SK-N-DZ (cell line): ENCODE results near the gene NLN.
"Not testable (repeated sequence)": the region's sequence is repeated elsewhere in the genome, so short reads cannot be mapped to it uniquely, and the experiment has no call there.

ENCODE experiments used
- DNase-seq: peaks from one replicate; pipeline ENCODE4 v3.0.0-alpha.2; 2015; ENCODE audit warnings: low spot score

Gene NLN

GRCh38 chr5:65871776-65872175 lies 149.8 kb downstream of the NLN start:
- DNase-seq: not testable (repeated sequence)

GRCh38 chr5:65873181-65873750 lies 151.3 kb downstream of the NLN start:
- DNase-seq: no peak

- no peak for DNase-seq
These were observed 152.2 kb downstream of the NLN start for GRCh38 chr5:65874241-65874640.

GRCh38 chr5:65876496-65876895 lies 154.5 kb downstream of the NLN start:
- no peak for DNase-seq

- DNase-seq: no peak
These were observed 155.0 kb downstream of the NLN start for GRCh38 chr5:65876970-65877369.
